Measurements from ENCODE around the gene ATP9B.

DNA sequence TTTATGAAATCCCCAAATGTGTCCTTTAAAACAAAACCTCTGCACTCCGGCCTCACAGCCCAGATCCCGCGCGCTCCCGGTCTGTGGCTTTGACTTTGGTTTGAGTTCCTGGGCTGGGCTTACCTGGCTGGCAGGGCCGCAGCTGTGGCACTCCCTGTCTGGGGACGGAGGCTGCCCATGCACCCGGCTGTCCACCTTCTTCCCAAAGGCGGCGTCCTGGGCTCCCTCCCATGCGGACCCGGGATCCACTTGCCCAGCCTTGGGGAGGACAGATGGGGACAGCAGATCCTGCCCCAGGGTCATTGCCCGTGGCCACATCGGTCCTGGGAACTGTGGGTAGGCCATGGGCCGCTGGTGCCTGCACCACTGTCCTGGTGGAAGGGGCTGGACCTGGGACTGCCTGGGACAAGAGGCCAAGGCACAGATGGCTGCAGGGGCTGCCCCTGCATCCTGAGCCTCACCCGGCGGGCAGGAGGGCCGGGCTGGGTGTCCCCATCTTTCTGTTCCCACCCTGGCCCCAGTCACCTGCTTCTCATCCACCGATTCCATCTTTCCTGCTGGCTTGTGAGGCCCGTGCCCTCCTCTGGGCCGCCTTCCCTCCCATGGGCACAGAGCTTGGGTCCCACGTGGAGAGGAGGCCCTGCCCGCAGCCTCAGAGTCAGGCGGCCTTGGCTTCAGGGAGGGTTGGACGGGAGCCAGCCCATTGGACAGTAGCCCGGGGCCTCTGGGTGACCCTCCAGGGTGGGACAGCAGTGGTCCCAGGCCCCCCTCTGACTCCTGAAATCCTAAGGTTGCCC lies 354.2 kb downstream of the ATP9B start:
- TF ChIP-seq, protein P1, sequence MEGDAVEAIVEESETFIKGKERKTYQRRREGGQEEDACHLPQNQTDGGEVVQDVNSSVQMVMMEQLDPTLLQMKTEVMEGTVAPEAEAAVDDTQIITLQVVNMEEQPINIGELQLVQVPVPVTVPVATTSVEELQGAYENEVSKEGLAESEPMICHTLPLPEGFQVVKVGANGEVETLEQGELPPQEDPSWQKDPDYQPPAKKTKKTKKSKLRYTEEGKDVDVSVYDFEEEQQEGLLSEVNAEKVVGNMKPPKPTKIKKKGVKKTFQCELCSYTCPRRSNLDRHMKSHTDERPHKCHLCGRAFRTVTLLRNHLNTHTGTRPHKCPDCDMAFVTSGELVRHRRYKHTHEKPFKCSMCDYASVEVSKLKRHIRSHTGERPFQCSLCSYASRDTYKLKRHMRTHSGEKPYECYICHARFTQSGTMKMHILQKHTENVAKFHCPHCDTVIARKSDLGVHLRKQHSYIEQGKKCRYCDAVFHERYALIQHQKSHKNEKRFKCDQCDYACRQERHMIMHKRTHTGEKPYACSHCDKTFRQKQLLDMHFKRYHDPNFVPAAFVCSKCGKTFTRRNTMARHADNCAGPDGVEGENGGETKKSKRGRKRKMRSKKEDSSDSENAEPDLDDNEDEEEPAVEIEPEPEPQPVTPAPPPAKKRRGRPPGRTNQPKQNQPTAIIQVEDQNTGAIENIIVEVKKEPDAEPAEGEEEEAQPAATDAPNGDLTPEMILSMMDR (IDR thresholded peaks at IDR 0.05): no peak
- TF ChIP-seq POLR2A (IDR thresholded peaks at IDR 0.05): no peak

All from right lobe of liver (tissue), 4 donors.